ENCODE data around the gene VIL1.
A peak's percentile ranks its signal among the peaks of the same experiment; 100 is the strongest.

VIL1 gene

DNA sequence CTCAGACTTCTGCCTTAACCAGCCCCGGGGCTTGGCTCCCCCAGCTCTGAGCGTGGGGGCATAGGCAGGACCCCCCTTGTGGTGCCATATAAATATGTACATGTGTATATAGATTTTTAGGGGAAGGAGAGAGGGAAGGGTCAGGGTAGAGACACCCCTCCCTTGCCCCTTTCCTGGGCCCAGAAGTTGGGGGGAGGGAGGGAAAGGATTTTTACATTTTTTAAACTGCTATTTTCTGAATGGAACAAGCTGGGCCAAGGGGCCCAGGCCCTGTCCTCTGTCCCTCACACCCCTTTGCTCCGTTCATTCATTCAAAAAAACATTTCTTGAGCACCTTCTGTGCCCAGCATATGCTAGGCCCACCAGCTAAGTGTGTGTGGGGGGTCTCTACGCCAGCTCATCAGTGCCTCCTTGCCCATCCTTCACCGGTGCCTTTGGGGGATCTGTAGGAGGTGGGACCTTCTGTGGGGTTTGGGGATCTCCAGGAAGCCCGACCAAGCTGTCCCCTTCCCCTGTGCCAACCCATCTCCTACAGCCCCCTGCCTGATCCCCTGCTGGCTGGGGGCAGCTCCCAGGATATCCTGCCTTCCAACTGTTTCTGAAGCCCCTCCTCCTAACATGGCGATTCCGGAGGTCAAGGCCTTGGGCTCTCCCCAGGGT is 13.7 kb upstream of the VIL1 start:
- DNase-seq (ENCODE audit: low spot score) (no peak), FAIRE-seq (no peak)

DNA sequence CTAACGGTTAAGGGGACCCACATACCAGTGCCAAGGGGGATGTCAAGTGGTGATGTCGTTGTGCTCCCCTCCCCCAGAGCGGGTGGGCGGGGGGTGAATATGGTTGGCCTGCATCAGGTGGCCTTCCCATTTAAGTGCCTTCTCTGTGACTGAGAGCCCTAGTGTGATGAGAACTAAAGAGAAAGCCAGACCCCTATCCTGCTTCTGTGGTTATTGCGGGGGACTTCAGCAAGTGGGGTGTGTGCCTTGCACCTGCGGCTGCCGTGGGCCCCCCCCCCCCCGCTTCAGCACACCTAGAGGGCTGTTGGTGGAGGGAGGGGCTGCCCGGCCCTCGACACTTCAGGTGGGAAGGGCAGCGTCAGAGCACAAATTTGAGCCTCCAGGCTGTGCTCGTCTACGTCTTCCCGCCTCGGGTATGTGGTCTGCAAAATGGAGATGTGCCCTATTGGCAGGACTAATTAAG is 13.1 kb upstream of the VIL1 start:
- DNase-seq (ENCODE audit: low spot score), result no peak
- FAIRE-seq, result no peak

DNA sequence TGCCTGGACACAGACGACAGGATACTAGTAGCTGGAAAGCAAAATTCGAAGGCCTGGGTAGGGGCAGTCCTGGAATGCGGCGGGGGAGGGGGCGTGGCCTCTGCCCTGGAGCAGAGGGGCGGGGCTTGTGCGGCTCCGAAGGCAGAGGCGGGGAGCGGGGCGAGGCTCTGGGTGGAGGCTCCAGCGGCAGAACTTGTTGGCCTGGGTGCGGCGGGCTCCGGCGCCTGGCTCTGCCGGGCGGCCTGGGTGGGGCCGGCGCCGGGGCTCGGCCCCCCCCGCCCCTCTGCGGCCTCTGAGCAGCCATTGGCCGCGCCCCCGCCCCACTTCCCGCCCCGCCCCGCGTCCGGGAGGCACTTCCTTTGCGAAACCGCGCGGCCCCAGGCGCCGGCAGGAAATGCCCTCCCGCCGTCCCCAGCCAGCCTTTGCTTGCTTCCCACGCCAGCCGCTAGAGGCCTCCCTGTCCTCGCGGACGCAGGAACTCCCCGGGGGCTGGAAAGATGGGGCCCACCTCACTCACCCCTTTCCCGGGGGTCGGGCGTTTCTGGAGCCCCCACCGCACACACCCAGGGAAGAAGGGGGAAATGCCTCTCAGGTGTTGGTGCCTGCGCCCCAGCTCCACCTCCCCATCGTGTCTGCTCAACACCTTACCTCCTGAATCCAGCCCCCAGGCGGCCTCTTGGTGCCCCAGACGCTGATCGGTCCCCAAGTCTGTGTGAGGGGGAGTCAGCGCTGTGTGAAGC is 12.5 kb upstream of the VIL1 start:
- FAIRE-seq (no peak), DNase-seq (ENCODE audit: low spot score) (peak; percentile 93)

DNA sequence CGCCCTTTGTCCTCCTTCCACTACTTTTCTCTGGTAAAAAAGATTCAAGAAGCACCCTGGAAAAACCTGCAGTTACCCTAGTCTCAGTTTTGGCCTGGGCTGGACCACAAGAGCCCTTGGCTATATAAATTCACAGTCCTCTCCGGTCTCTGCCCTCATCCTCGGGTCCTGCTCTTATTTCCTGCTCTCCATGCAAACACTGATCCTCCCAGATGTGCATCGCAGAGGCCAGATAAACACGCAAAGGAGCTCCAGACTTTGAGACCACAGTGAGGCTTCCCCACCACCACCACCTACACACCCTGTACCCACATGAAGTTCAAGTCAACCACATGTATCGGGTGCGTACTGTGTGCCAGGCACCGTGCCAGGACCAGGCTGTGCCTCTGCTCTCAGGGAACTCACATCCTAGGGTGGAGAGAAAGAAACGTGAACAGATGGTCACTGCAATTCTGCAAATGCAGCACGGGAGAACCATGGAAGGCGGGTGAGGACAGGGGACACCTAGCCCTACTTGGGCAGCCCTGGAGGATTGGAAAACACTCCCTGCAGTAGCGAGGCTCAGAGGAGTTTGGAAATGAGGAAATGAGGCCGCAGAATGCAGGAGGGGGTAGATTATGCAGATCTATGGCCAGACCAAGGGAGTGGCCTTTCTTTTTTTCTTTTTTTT is 11.8 kb upstream of the VIL1 start:
- FAIRE-seq (no peak), DNase-seq (ENCODE audit: low spot score) (no peak)

DNA sequence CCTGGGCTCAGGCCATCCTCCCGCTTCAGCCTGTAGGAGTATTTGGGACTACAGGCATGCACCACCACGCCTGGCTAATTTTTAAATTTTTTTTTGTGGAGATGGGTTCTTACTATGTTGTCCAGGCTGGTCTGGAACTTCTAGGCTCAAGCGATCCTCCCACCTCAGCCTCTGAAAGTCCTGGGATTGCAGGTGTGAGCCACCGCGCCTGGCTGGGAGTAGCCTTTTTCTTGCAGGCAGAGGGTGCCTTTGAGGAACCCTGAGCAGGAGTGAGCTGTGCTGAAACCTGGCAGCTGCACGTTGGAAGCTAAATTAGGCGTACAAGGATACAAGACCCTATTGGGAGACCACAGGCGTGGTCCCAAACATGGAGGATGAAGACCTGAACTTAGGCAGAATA is 11.2 kb upstream of the VIL1 start:
- DNase-seq (ENCODE audit: low spot score), result no peak
- no peak for FAIRE-seq

DNA sequence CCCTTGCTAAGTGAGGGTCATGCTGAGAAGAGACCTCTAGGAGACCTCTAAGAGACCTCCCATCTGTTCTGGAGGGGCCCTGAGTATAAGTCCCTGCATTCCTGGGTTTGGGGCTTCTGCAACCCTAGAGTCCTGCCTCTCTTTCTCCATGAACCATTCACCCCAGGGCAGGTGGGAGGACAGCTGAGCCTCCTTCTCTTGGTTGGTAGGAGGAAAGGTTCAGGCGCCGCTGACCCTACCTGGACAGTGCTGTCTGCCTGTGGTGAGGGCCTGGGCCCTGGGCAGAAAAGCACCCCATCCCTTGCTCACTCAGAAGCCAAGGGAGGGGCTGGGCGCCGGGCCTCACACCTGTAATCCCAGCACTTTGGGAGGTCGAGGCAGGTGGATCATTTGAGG is 604 bp upstream of the VIL1 start:
- FAIRE-seq, result no peak

DNA sequence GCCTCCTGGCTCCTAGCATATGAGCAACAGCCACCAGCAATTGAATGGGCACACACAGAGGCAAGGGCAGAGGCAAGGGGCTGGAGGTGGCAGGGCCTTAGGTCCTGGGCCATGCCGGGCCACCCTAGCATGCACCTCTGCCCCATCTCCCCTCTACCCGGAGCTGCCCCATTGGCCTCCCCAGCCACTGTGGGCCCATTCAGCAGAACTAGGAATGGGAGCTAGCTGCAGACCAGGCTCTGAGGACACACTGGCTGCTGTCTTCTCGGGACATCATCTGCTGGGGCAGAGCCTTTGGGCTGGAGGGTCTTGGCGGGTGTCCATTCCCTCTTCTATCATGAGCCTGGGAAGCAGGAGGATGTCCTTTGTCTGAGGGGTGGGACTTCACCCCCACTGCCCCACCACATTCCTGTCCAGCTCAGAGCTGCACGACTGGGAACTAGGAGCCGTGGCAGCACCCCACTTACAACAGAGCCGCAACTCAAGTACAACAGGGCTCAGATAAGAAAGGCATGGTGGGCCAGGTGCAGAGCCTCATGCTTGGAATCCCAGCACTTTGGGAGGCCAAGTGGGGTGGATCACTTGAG is 800 bp downstream of the VIL1 start:
- no peak for DNase-seq (ENCODE audit: low spot score)
- FAIRE-seq, result no peak

More for the DNA sequence above, 604 bp upstream of the VIL1 start:
- no peak for DNase-seq (ENCODE audit: low spot score)

DNA sequence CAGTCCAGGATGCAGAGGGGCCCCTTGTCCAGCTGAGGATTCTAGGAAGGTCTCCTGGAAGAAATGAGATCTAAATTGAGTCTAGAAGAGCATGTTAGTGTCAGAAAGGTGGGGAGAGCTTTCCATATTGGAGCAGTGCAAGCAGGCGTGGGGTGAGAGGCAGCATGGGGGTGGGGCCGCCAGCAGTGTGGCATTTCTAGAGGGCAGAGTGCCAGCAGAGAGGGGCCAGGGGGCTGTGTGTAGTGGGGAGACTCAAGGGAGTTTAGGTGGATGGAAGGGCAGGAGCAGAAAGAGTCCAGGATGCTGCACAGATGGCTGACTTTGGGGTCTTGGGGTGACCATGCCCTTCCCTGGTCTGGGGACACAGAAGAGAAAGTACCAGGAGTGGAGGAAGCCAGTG is 2.1 kb downstream of the VIL1 start:
- DNase-seq (ENCODE audit: low spot score), result no peak
- FAIRE-seq, result no peak

DNA sequence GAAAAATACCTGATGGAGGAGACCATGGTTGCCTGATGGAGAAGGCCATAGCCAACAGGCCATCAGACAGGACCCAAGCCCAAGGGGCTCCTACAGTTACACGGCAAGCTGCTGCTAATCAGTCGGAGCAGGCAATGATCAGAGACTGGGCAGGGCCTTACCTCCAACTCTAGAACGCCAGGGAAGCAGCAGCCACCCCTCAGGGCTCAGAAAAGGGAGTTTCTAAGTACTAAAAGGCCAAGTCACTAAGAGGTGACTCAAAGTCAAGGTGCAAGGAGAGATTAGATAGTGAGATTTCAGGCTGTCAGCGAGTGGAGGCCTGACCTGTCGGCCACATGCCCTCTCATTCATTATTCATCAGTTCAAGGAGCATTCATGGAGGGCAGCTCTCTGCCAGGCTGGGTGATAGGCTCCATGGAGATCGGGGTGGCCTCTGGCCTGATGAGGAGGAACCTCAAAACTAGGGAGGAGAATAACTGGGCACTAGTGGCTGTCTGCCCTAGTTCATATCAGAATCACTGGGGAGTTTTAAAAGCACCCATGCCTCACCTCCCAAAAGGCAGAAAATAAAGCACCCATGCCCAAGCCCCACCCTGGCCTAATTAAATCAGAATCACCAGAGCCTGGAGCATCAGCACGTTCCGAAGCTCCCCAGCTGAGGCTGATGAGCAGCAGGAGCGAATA is 3.6 kb downstream of the VIL1 start:
- no peak for FAIRE-seq
- DNase-seq (ENCODE audit: low spot score), result no peak

DNA sequence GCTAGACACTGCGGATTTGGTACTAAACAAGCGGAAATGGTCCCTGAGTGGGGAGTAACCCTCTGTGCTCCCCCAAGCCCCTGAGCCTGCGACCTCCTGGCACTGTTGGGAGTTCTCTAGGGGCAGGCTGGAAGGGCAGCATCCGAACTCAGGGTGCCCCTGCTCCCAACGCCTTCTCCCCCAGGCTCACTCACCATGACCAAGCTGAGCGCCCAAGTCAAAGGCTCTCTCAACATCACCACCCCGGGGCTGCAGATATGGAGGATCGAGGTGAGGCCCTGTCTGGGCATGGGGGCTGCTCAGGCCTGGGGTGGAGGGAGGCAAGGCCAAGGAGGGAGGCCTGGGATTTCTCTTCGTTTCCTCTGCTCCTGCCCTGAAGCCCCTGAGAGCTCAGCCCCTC is 4.7 kb downstream of the VIL1 start:
- FAIRE-seq, result no peak
- no peak for DNase-seq (ENCODE audit: low spot score)

DNA sequence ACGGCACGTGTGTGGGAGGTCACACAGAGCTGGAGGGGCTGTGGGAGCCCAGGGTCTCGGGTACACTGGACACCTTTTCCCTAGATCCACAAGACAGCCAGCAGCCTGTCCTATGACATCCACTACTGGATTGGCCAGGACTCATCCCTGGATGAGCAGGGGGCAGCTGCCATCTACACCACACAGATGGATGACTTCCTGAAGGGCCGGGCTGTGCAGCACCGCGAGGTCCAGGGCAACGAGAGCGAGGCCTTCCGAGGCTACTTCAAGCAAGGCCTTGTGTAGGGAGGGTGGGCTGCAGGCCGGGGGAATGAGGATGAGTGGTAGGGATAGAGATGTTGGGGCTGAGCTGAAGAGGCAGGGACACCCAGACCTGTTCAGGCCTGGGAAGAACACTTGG is 6.6 kb downstream of the VIL1 start:
- FAIRE-seq (no peak), DNase-seq (ENCODE audit: low spot score) (no peak)

DNA sequence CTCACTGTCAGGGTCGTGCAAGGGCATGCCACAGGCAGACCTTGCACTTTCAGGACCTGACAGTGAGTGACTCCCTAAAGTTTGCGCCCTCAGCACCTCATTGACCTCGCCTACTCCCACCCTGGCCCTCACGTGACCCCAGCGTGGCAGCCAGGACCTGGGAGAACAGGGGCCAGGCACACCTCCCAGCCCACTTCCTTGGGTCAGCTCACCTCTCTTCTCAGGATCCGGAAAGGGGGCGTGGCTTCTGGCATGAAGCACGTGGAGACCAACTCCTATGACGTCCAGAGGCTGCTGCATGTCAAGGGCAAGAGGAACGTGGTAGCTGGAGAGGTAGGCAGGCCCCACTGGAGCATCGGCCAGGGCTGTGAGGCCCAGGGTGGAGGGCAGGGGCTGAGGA is 8.8 kb downstream of the VIL1 start:
- DNase-seq (ENCODE audit: low spot score) (no peak), FAIRE-seq (no peak)

DNA sequence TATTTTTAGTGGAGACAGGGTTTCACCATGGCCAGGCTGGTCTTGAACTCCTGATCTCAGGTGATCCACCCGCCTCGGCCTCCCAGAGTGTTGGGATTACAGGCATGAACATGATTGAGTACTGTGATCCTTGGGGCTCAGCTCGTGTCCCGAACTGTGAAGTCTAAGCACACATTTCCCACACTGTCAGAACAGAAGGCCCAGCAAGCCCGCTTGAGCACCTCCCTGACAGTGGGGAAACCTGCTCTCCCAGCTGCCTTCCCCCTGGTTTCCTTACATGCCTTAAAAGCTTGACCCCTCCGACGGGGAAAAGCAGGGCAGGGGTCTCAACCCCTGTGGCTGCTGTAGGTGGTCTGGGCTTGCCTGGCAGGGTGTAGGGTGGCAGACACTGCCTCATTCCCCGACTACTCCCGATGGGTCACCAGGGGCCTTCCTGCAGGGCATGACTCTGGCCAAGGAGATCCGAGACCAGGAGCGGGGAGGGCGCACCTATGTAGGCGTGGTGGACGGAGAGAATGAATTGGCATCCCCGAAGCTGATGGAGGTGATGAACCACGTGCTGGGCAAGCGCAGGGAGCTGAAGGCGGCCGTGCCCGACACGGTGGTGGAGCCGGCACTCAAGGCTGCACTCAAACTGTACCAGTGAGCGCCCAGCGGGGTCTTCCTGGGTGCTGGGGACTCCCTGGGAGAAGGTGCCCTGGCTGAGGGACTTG is 10.1 kb downstream of the VIL1 start:
- FAIRE-seq, result no peak

DNA sequence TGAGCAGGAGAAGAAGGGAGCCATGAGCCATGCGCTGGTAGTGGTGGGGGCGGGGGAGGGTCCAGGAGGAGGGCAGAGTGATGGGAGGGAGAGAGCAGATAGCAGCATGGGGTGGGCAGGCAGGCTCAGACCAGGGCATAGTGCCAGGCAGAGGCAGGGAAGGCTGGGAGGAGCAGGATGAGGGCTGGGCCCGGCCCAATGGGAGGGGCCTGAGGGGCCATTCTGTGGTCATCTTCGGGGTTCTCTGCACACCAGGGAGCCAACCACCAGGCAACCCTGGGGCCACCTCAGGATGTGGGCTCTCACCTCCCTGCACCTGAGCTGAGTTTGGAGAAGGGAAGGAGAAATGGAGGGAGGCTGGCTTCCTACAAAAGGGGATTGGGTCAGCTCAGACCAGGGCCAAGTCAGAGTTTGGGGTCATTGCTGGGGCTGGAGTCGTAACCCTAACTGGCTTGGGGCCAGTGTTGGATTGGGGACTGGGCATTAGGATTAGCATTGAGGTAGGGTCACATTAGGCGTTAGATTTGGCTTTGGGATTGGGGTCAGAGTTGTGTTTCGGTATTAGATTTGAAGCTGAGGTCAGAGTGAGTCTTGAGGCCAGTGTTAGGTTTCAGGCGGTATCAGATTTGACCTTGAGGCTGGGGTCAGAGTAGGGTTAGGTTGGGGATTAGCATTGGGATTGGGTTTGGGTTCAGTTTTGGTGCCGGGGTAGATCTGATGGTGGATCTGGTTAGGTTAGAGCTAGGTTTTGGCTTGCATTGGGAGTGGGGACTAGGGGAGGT is 11.2 kb downstream of the VIL1 start:
- FAIRE-seq, result no peak
- no peak for DNase-seq (ENCODE audit: low spot score)

More for the DNA sequence above, 10.1 kb downstream of the VIL1 start:
- no peak for DNase-seq (ENCODE audit: low spot score)

DNA sequence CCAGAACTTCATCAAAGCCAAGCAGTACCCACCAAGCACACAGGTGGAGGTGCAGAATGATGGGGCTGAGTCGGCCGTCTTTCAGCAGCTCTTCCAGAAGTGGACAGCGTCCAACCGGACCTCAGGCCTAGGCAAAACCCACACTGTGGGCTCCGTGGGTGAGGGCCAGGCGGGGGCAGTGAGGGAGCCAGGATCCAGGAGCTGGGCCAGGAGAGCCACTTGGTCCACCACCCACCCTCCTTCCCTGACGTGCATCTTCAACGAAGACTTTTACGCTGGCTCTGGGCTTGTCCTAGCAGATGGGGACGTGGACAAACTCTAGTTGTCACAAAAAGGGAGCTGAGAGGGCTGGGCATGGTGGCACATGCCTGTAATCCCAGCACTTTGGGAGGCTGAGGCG is 11.8 kb downstream of the VIL1 start:
- DNase-seq (ENCODE audit: low spot score) (no peak), FAIRE-seq (no peak)

DNA sequence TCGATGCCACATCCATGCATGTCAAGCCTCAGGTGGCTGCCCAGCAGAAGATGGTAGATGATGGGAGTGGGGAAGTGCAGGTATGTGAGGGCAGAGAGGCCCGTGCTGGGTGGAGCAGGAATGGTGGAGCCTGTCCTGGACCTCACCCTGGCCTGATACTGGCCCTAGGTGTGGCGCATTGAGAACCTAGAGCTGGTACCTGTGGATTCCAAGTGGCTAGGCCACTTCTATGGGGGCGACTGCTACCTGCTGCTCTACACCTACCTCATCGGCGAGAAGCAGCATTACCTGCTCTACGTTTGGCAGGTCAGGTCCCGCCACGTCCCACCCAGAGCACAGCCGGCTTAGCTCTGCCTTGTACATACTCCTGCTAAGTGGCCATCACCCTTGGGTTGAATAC is 13.0 kb downstream of the VIL1 start:
- DNase-seq (ENCODE audit: low spot score) (no peak), FAIRE-seq (no peak)

DNA sequence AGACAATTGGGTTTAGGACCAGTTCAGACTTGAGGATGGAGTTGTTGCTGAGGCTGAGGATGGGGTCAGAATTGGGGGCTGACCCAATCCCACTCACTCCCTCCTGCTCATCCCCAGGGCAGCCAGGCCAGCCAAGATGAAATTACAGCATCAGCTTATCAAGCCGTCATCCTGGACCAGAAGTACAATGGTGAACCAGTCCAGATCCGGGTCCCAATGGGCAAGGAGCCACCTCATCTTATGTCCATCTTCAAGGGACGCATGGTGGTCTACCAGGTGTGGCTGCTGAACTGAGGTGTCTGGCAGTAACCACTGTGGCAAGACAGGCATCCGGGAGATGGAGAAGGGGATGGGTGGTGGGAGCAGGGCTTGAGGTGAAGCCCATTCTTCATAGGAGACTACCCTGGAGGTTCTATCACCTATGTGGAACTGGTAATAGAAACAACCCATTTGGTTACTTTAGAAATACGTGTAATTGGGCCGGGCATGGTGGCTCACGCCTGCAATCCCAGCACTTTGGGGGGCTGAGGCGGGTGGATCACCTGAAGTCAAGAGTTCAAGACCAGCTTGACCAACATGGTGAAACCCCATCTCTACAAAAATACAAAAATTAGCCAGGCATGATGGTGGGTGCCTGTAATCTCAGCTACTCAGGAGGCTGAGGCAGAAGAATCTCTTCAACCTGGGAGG is 13.9 kb downstream of the VIL1 start:
- FAIRE-seq (no peak), DNase-seq (ENCODE audit: low spot score) (no peak)

DNA sequence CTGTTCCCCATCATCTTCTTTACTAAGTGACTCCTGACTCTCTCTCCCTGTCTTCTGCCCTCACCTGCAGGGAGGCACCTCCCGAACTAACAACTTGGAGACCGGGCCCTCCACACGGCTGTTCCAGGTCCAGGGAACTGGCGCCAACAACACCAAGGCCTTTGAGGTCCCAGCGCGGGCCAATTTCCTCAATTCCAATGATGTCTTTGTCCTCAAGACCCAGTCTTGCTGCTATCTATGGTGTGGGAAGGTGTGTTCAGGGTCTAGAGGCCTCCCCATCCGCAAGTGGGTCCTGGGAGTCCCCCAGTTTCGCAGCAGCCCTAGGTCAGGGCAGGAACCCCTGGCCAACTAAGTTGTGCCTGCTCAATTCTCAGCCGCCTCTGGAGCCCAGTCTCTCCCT is 15.5 kb downstream of the VIL1 start:
- DNase-seq (ENCODE audit: low spot score) (no peak), FAIRE-seq (no peak)
